ENCODE data around the gene NELFA. TPM values are rescaled to one million over a fixed set of nuclear protein-coding genes. Genes with fewer than 3 reads are reported as not detected.

Gene NELFA
- total RNA-seq = 41.3 TPM

DNA sequence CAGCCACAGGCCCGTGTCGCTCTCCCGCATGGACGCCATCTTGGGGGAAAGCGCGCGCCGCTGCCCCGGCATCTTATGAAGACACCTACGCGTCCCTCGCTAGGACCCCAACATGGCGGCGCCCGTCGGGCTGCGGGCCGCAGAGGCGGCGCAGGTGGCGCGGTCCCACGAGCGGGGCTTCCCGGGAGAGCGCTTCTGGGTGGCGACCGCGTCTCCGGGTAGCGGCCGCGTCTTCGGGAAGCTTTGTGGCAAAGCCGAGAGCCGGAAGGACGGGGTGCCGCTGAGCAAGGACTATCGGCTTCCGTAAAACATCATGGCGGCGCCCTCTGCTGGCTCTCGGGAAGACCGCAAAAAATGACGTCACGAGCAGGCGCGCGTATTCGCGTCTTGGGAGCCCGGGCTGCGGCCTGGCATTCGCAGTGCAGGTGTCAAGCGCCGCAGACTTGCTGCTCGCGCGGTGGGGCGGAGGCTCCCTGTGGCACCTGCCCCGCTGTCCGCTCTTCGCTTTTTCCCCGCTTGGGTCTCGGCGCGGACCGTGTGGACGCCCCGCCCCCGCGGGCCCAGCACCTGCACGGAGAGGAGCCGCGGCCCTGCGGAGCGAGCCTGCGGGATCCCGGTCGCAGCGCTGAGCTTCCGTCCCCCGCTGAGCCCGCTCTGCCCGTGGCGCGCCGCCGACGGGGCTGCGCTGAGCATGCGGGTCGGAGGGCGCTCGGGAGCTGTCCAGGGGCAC, at the start of gene NELFA:
NELFA (minus strand) TSS at position 54 of the 730 bp plus-strand sequence; CDS start at position 39, 15 bp downstream.

Other genes with a start within 250 kb of the NELFA start
- 30.0 TPM for gene FGFR3, start 215.7 kb downstream of the NELFA start, total RNA-seq
- 36.3 TPM for gene LETM1, start 152.8 kb downstream of the NELFA start, total RNA-seq
- 121 TPM for gene NSD2, start 137.6 kb downstream of the NELFA start, total RNA-seq
- 3.5 TPM for gene NAT8L, start 50.4 kb upstream of the NELFA start, total RNA-seq
- 29.4 TPM for gene HAUS3, start 233.1 kb upstream of the NELFA start, total RNA-seq
- gene POLN, start 233.1 kb upstream of the NELFA start, total RNA-seq = 4.8 TPM

Measured in camera-type eye (tissue), 1 donor.